SK-N-SH treated with all-trans-retinoic acid at 6 μM for 48 hours (cell line): ENCODE measurements around the gene PPP1R13B.

Experiments used
- ATAC-seq: fragments of 200-7000 bp; cut with Tn5 transposase; 3 replicates; pipeline ENCODE4 v1.9.1; 2020; ENCODE audit warnings: mild to moderate bottlenecking, moderate library complexity
- ARNTL ChIP-seq: fragments of 450-650 bp; formaldehyde crosslinking; IDR thresholded peaks from 2 replicates; pipeline ENCODE4 v1.5.0; 2020; ENCODE audit warnings: low read depth, mild to moderate bottlenecking, moderate library complexity, borderline replicate concordance
- BACH2 ChIP-seq: fragments of 250-450 bp; sonication (Bioruptor Pico); IDR thresholded peaks from 2 replicates; pipeline ENCODE4 v1.9.0; 2021; ENCODE audit warnings: mild to moderate bottlenecking, borderline replicate concordance
- CREB5 ChIP-seq: fragments of 250-450 bp; sonication (Bioruptor Pico); IDR thresholded peaks from 2 replicates; pipeline ENCODE4 v1.5.1; 2020; ENCODE audit warnings: low read depth, mild to moderate bottlenecking, moderate library complexity
- CSDC2 ChIP-seq: fragments of 250-450 bp; sonication (Bioruptor Pico); IDR thresholded peaks from 2 replicates; pipeline ENCODE4 v1.5.0; 2020; ENCODE audit warnings: mild to moderate bottlenecking, moderate library complexity
- CSRNP3 ChIP-seq: fragments of 250-450 bp; sonication (Bioruptor Pico); IDR thresholded peaks from 2 replicates; pipeline ENCODE4 v1.5.1; 2021; ENCODE audit warnings: mild to moderate bottlenecking, moderate library complexity
- ESRRG ChIP-seq: fragments of 250-450 bp; sonication (Bioruptor Pico); IDR thresholded peaks from 2 replicates; pipeline ENCODE4 v1.6.1; 2021; ENCODE audit warnings: mild to moderate bottlenecking
- ISL1 ChIP-seq: fragments of 250-450 bp; sonication (Bioruptor Pico); IDR thresholded peaks from 2 replicates; pipeline ENCODE4 v2.1.2; 2022; ENCODE audit warnings: mild to moderate bottlenecking, moderate library complexity
- OSR1 ChIP-seq: fragments of 250-450 bp; sonication (Bioruptor Pico); IDR thresholded peaks from 2 replicates; pipeline ENCODE4 v1.8.0; 2022; ENCODE audit warnings: moderate library complexity, mild to moderate bottlenecking, inconsistent platforms
- PATZ1 ChIP-seq: fragments of 250-450 bp; sonication (Bioruptor Pico); IDR thresholded peaks from 2 replicates; pipeline ENCODE4 v1.8.0; 2020; ENCODE audit warnings: mild to moderate bottlenecking, moderate library complexity, borderline replicate concordance
- POU6F1 ChIP-seq: fragments of 250-450 bp; sonication (Bioruptor Pico); IDR thresholded peaks from 2 replicates; pipeline ENCODE4 v1.8.0; 2021; ENCODE audit warnings: low read depth, mild to moderate bottlenecking, moderate library complexity, borderline replicate concordance
- PPARA ChIP-seq: fragments of 250-450 bp; sonication (Bioruptor Pico); IDR thresholded peaks from 2 replicates; pipeline ENCODE4 v1.5.0; 2020; ENCODE audit warnings: mild to moderate bottlenecking, borderline replicate concordance
- RARB ChIP-seq: fragments of 250-450 bp; sonication (Bioruptor Pico); IDR thresholded peaks from 2 replicates; pipeline ENCODE4 v1.8.0; 2021; ENCODE audit warnings: mild to moderate bottlenecking, moderate library complexity
- SNAI2 ChIP-seq: fragments of 250-450 bp; sonication (Bioruptor Pico); IDR thresholded peaks from 2 replicates; pipeline ENCODE4 v1.5.0; 2020; ENCODE audit warnings: mild to moderate bottlenecking, moderate library complexity
- TCF4 ChIP-seq: fragments of 250-450 bp; sonication (Bioruptor Pico); IDR thresholded peaks from 2 replicates; pipeline ENCODE4 v1.8.0; 2021; ENCODE audit warnings: mild to moderate bottlenecking, moderate library complexity, borderline replicate concordance
- TOX ChIP-seq: fragments of 250-450 bp; sonication (Bioruptor Pico); IDR thresholded peaks from 2 replicates; pipeline ENCODE4 v1.8.0; 2021; ENCODE audit warnings: mild to moderate bottlenecking, moderate library complexity, borderline replicate concordance
- TSHZ2 ChIP-seq: fragments of 250-450 bp; sonication (Bioruptor Pico); IDR thresholded peaks from 2 replicates; pipeline ENCODE4 v1.5.0; 2020; ENCODE audit warnings: mild to moderate bottlenecking, moderate library complexity
- ZFP3 ChIP-seq: fragments of 250-450 bp; sonication (Bioruptor Pico); IDR thresholded peaks from 2 replicates; pipeline ENCODE4 v1.5.0; 2020; ENCODE audit warnings: mild to moderate bottlenecking, moderate library complexity
- ZFP30 ChIP-seq: fragments of 450-650 bp; formaldehyde crosslinking; IDR thresholded peaks from 2 replicates; pipeline ENCODE4 v1.5.0; 2022; ENCODE audit warnings: mild to moderate bottlenecking, moderate library complexity
- ZNF565 ChIP-seq: fragments of 450-650 bp; formaldehyde crosslinking; conservative IDR thresholded peaks from 2 replicates; pipeline ENCODE4 v1.5.0; 2020; ENCODE audit warnings: low read depth, mild to moderate bottlenecking, moderate library complexity
- ZNF70 ChIP-seq: fragments of 450-650 bp; formaldehyde crosslinking; IDR thresholded peaks from 2 replicates; pipeline ENCODE4 v1.5.0; 2020; ENCODE audit warnings: mild to moderate bottlenecking, moderate library complexity
- ZNF8 ChIP-seq: fragments of 450-650 bp; formaldehyde crosslinking; IDR thresholded peaks from 2 replicates; pipeline ENCODE4 v1.5.0; 2020; ENCODE audit warnings: mild to moderate bottlenecking, moderate library complexity

The PPP1R13B gene

GRCh38 chr14:103729496-103730448 is 117.6 kb downstream of the PPP1R13B start:
- TF ChIP-seq ZFP3 (CRISPR knock-in tag) (no peak), ZNF8 (CRISPR knock-in tag) (no peak), OSR1 (CRISPR knock-in tag) (no peak), TSHZ2 (CRISPR knock-in tag) (no peak), PPARA (CRISPR knock-in tag) (no peak), PATZ1 (CRISPR knock-in tag) (no peak), TCF4 (CRISPR knock-in tag) (no peak), POU6F1 (CRISPR knock-in tag) (no peak), ZNF70 (no peak), ARNTL (no peak)

GRCh38 chr14:103728721-103729120 is 118.7 kb downstream of the PPP1R13B start:
- no peak for ATAC-seq
- TF ChIP-seq CSDC2 (CRISPR knock-in tag), result no peak
- TF ChIP-seq CREB5 (CRISPR knock-in tag), result no peak
- no peak for TF ChIP-seq ZNF8 (CRISPR knock-in tag)
- no peak for TF ChIP-seq ESRRG (CRISPR knock-in tag)
- no peak for TF ChIP-seq TSHZ2 (CRISPR knock-in tag)
- TF ChIP-seq POU6F1 (CRISPR knock-in tag), result no peak
- TF ChIP-seq TOX (CRISPR knock-in tag), result no peak
- TF ChIP-seq ISL1 (CRISPR knock-in tag), result no peak
- TF ChIP-seq SNAI2 (CRISPR knock-in tag), result no peak
- no peak for TF ChIP-seq ZFP3 (CRISPR knock-in tag)
- no peak for TF ChIP-seq PPARA (CRISPR knock-in tag)
- no peak for TF ChIP-seq ARNTL
- TF ChIP-seq CSRNP3 (CRISPR knock-in tag), result no peak
- no peak for TF ChIP-seq OSR1 (CRISPR knock-in tag)
- no peak for TF ChIP-seq ZNF565 (CRISPR knock-in tag)
- no peak for TF ChIP-seq TCF4 (CRISPR knock-in tag)
- TF ChIP-seq ZFP30 (CRISPR knock-in tag), result no peak
- TF ChIP-seq ZNF70, result no peak
- TF ChIP-seq BACH2 (CRISPR knock-in tag), result no peak
- no peak for TF ChIP-seq RARB (CRISPR knock-in tag)

More at GRCh38 chr14:103729496-103730448, 117.6 kb downstream of the PPP1R13B start:
- ATAC-seq, result no peak
